Measurements from ENCODE around the gene DNAH2. TPM values are rescaled to one million over a fixed set of nuclear protein-coding genes. Genes with fewer than 3 reads are reported as not detected.

DNAH2 gene
- total and polyA plus RNA-seq, 2 of the 13 experiments (the other 11 are each of a cell fraction or from before 2014, with no cell fraction given), result not detected

- TF ChIP-seq ZBTB4 (CRISPR knock-in tag; IDR thresholded peaks at IDR 0.05; ENCODE audit: borderline replicate concordance) (peak; percentile 69; the same call in 1 of the 2 replicates), ZNF687 (CRISPR knock-in tag; IDR thresholded peaks at IDR 0.05) (peak; percentile 75), ZBTB37 (CRISPR knock-in tag; IDR thresholded peaks at IDR 0.05) (0 out of 2 replicates have a peak, but pooled peaks have one; percentile 40), NFE2L2 (IDR thresholded peaks at IDR 0.05; ENCODE audit: low read length) (peak; percentile 31; the same call in 1 of the 2 replicates), TEAD2 (CRISPR knock-in tag; IDR thresholded peaks at IDR 0.05) (no peak), NR2F2 (IDR thresholded peaks at IDR 0.05; ENCODE audit: borderline replicate concordance, low read depth) (peak; percentile 95), ZNF414 (CRISPR knock-in tag; IDR thresholded peaks at IDR 0.05) (peak; percentile 99), ZNF724P (CRISPR knock-in tag; IDR thresholded peaks at IDR 0.05; ENCODE audit: borderline replicate concordance) (peak; percentile 59; the same call in 1 of the 2 replicates), ZNF329 (CRISPR knock-in tag; IDR thresholded peaks at IDR 0.05; ENCODE audit: low read depth) (no peak), GATAD1 (CRISPR knock-in tag; IDR thresholded peaks at IDR 0.05) (peak; percentile 87), HNF4G (IDR thresholded peaks at IDR 0.05; ENCODE audit: borderline replicate concordance, low read depth, low read length) (peak; percentile 99), HNF4G (CRISPR knock-in tag; IDR thresholded peaks at IDR 0.05; ENCODE audit: borderline replicate concordance, low read depth) (peak; percentile 99), PCBP2 (optimal IDR thresholded peaks at IDR 0.05; ENCODE audit: low read depth, low read length, poor library complexity, severe bottlenecking) (peak; percentile 32), ZNF605 (CRISPR knock-in tag; IDR thresholded peaks at IDR 0.05) (peak; percentile 89), RBAK (CRISPR knock-in tag; IDR thresholded peaks at IDR 0.05) (0 out of 2 replicates have a peak, but pooled peaks have one; percentile 42), MEIS1 (CRISPR knock-in tag; IDR thresholded peaks at IDR 0.05; ENCODE audit: borderline replicate concordance) (0 out of 2 replicates have a peak, but pooled peaks have one; percentile 39), YEATS4 (CRISPR knock-in tag; IDR thresholded peaks at IDR 0.05; ENCODE audit: borderline replicate concordance) (peak; percentile 52), ZNF446 (CRISPR knock-in tag; IDR thresholded peaks at IDR 0.05) (no peak; the same call in 1 of the 2 replicates), ZNF781 (CRISPR knock-in tag; IDR thresholded peaks at IDR 0.05; ENCODE audit: borderline replicate concordance, not compliant biosample characterization) (no peak)
Observed at GRCh38 chr17:7836596-7837407, 119.3 kb downstream of the DNAH2 start (continued).
